Hepatocyte (in vitro differentiated cells): Measurements from ENCODE around the gene TMF1. TPM values are rescaled to one million over a fixed set of nuclear protein-coding genes. Genes with fewer than 3 reads are reported as not detected.

ENCODE experiments used
- DNase-seq: peaks from one replicate; pipeline ENCODE4 v3.0.0-alpha.2; 2016; ENCODE audit warnings: low spot score
- H2AFZ ChIP-seq: fragments of 200-600 bp; sonication (generic); 2 replicates; pipeline ENCODE4 v1.6.0; 2016; ENCODE audit warnings: antibody characterized with exemption, mild to moderate bottlenecking
- H3K27ac ChIP-seq: fragments of 200-600 bp; sonication (generic); 2 replicates; pipeline ENCODE4 v1.5.1; 2016; ENCODE audit warnings: mild to moderate bottlenecking
- H3K27me3 ChIP-seq: fragments of 200-600 bp; sonication (generic); 2 replicates; pipeline ENCODE4 v1.6.1; 2016
- H3K36me3 ChIP-seq: fragments of 200-600 bp; sonication (generic); replicated peaks from 2 replicates; pipeline ENCODE4 v1.5.1; 2016; ENCODE audit warnings: low read depth; ENCODE audit not compliant: insufficient read depth
- H3K4me1 ChIP-seq: fragments of 200-600 bp; sonication (generic); 2 replicates; pipeline ENCODE4 v1.5.1; 2016; ENCODE audit warnings: mild to moderate bottlenecking, moderate library complexity; ENCODE audit not compliant: insufficient read depth
- H3K4me2 ChIP-seq: fragments of 200-600 bp; sonication (generic); 2 replicates; pipeline ENCODE4 v1.6.0; 2016
- H3K4me3 ChIP-seq: fragments of 200-600 bp; sonication (generic); 2 replicates; pipeline ENCODE4 v1.5.1; 2016; ENCODE audit warnings: mild to moderate bottlenecking
- H3K79me2 ChIP-seq: fragments of 200-600 bp; sonication (generic); 2 replicates; pipeline ENCODE4 v1.6.0; 2017; ENCODE audit warnings: mild to moderate bottlenecking
- H3K9me2 ChIP-seq: fragments of 200-600 bp; sonication (generic); replicated peaks from 2 replicates; pipeline ENCODE4 v1.6.0; 2017; ENCODE audit warnings: mild to moderate bottlenecking; ENCODE audit not compliant: insufficient read depth
- H3K9me3 ChIP-seq: fragments of 200-600 bp; sonication (generic); 2 replicates; pipeline ENCODE4 v1.5.1; 2016; ENCODE audit warnings: low read depth, mild to moderate bottlenecking
- H4K20me1 ChIP-seq: fragments of 200-600 bp; sonication (generic); 2 replicates; pipeline ENCODE4 v1.6.0; 2016; ENCODE audit warnings: mild to moderate bottlenecking; ENCODE audit not compliant: insufficient read depth, poor library complexity, severe bottlenecking
- EZH2 ChIP-seq: fragments of 200-600 bp; sonication (generic); IDR thresholded peaks from 2 replicates; pipeline ENCODE4 v1.6.1; 2016; ENCODE audit warnings: antibody characterized with exemption, mild to moderate bottlenecking, borderline replicate concordance
- EZH2phosphoT487 ChIP-seq: fragments of 200-600 bp; sonication (generic); IDR thresholded peaks from one replicate; pipeline ENCODE4 v1.6.1; 2018; ENCODE audit warnings: antibody characterized with exemption, mild to moderate bottlenecking, low read depth, moderate library complexity; ENCODE audit not compliant: unreplicated experiment, severe bottlenecking
- WGBS: methylation state at CpG from one replicate; pipeline ENCODE4 v1.1.6; 2016; ENCODE audit warnings: low lambda C conversion rate; ENCODE audit errors: missing lambda C conversion rate; 5-methylcytosine and 5-hydroxymethylcytosine counted together
- polyA plus RNA-seq: library from polyadenylated mRNA; unstranded; fragments of >200 nt; fragmentation: Nextera tagmentation; extraction: Ambion mirVana; gene quantifications from 2 replicates; pipeline ENCODE4 v1.2.1, GENCODE V29; 2016
- total RNA-seq: library from RNA; depleted of rRNA; stranded (reverse); fragments of >200 nt; gene quantifications from 2 replicates; pipeline ENCODE4 v1.2.3, GENCODE V29; 2014
- TF ChIP-seq, protein P1 (sequence below): fragments of 200-600 bp; sonication (generic); IDR thresholded peaks from 2 replicates; pipeline ENCODE4 v1.5.1; 2016; ENCODE audit warnings: antibody characterized with exemption, mild to moderate bottlenecking; ENCODE audit not compliant: poor library complexity

The TMF1 gene
- total and polyA plus RNA-seq, 2 experiments from 2014 or later = 23.8 to 39.6 TPM

DNA sequence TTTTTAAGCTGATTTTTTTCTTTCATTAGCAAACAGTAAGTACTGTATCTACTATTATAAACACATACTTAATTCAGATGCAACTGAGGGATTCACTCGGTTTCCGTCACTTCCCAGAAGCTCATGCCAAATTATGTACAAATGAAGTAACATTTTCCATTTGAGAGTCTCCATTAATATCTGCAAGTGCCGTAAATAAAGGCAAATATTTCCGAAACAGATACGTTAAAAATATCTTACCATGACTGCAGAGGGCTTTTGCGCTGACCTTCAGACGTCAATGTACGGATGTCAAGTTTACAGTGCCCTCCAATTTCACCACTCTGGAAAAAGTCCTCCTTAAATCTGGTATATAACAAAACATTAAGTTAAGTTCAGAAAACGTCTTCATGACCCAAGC is 48.0 kb downstream of the TMF1 start:
- Histone ChIP-seq H3K9me3 (no peaks in the 10 kb centered on the region), H3K36me3 (no peaks in the 10 kb centered on the region), H3K27me3 (no peaks in the 10 kb centered on the region), H3K27ac (no peak overlapping the region), H3K4me1 (peaks cover 3% of the 10 kb centered on the region), H4K20me1 (no peaks in the 10 kb centered on the region), H2AFZ (no peak overlapping the region), H3K79me2 (no peaks in the 10 kb centered on the region), H3K9me2 (no peaks in the 10 kb centered on the region), H3K4me2 (no peak overlapping the region), H3K4me3 (no peak overlapping the region)
- WGBS = 97% methylated on average over 9 of the region's 9 CpGs
- no peak for DNase-seq
- TF ChIP-seq, protein P1, sequence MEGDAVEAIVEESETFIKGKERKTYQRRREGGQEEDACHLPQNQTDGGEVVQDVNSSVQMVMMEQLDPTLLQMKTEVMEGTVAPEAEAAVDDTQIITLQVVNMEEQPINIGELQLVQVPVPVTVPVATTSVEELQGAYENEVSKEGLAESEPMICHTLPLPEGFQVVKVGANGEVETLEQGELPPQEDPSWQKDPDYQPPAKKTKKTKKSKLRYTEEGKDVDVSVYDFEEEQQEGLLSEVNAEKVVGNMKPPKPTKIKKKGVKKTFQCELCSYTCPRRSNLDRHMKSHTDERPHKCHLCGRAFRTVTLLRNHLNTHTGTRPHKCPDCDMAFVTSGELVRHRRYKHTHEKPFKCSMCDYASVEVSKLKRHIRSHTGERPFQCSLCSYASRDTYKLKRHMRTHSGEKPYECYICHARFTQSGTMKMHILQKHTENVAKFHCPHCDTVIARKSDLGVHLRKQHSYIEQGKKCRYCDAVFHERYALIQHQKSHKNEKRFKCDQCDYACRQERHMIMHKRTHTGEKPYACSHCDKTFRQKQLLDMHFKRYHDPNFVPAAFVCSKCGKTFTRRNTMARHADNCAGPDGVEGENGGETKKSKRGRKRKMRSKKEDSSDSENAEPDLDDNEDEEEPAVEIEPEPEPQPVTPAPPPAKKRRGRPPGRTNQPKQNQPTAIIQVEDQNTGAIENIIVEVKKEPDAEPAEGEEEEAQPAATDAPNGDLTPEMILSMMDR = no peak
- TF ChIP-seq EZH2 = no peak
- no peak for TF ChIP-seq EZH2phosphoT487

DNA sequence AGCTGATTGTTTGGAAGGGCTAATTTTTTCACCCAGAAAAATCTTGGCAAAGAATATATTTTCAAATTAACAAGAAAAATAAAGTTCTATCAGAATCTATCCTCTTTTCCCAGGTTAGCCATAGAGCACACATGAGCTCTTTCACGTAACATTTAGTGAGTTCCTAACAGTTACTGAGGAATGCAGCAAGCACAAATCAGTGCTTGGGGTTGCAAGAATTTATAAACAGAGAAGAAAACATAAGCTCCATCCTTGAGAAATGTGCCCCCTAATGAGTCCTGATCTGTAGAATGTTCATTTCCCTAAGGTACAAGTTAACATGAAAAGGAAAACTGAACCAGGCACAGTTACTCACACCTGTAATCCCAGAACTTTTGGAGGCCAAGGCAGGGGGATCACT is 52.5 kb downstream of the TMF1 start:
- Histone ChIP-seq H3K36me3 (no peaks in the 10 kb centered on the region), H3K27me3 (no peaks in the 10 kb centered on the region), H3K4me3 (no peak overlapping the region), H3K4me2 (no peak overlapping the region), H4K20me1 (no peaks in the 10 kb centered on the region), H3K9me3 (no peaks in the 10 kb centered on the region), H3K79me2 (no peaks in the 10 kb centered on the region), H3K4me1 (no peaks in the 10 kb centered on the region), H3K27ac (no peak overlapping the region), H3K9me2 (no peaks in the 10 kb centered on the region), H2AFZ (no peak overlapping the region)
- no peak for DNase-seq
- TF ChIP-seq EZH2phosphoT487 = no peak
- TF ChIP-seq EZH2 = no peak
- TF ChIP-seq, protein P1 = no peak
- WGBS = 75% methylated on average over 1 of the region's 1 CpG

DNA sequence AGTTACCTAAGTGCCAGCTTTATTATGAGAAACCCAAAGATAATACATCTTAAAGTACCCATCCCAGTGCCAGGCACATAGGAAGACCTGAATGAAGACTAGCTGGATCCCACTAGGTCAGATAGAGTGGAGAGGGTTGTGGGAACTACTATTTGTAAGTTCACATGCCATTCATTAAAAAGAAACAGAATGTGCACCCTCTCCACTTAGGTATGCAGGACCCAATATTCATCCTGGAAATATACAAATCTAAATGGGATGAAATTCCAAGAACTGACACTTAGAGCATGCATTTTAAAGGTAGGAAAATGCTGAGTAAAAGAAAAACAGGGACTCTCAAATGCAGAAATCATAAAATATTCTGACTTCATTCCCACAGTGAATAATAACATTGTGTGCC is 53.0 kb downstream of the TMF1 start:
- Histone ChIP-seq H3K4me1 (no peaks in the 10 kb centered on the region), H3K79me2 (no peaks in the 10 kb centered on the region), H2AFZ (no peak overlapping the region), H3K4me2 (no peak overlapping the region), H3K9me3 (no peaks in the 10 kb centered on the region), H3K4me3 (no peak overlapping the region), H3K36me3 (no peaks in the 10 kb centered on the region), H3K27me3 (no peaks in the 10 kb centered on the region), H4K20me1 (no peaks in the 10 kb centered on the region), H3K9me2 (no peaks in the 10 kb centered on the region), H3K27ac (no peak overlapping the region)
- no peak for TF ChIP-seq EZH2
- TF ChIP-seq, protein P1 = no peak
- no peak for TF ChIP-seq EZH2phosphoT487
- no peak for DNase-seq

DNA sequence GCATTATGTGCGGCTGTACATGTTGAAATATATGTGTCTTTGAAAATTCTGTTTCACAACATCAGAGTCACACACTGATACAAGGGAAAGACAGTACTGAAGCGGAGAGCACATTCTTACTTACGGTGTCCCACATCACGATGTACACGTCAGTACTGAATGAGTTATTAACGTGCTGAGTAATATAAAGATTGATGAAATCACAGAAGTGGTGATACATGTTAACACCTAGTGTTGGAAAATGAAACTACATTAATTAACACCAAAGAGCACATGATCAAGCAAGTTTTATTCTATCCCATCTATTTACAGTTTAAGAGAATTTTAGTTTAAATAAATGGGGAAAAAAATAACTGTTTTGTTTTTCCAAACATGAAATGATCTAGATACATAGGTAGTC is 54.2 kb downstream of the TMF1 start:
- H4K20me1 ChIP-seq = no peaks in the 10 kb centered on the region
- TF ChIP-seq EZH2 (no peak), EZH2phosphoT487 (no peak)
- TF ChIP-seq, protein P1 = no peak
- no peak for DNase-seq
- 95% methylated on average over 6 of the region's 6 CpGs for WGBS
- no peak overlapping the region for H3K4me3 ChIP-seq
- no peaks in the 10 kb centered on the region for H3K79me2 ChIP-seq
- H3K9me3 ChIP-seq = no peaks in the 10 kb centered on the region
- no peaks in the 10 kb centered on the region for H3K27me3 ChIP-seq
- no peak overlapping the region for H2AFZ ChIP-seq
- H3K9me2 ChIP-seq = no peaks in the 10 kb centered on the region
- no peak overlapping the region for H3K27ac ChIP-seq
- no peaks in the 10 kb centered on the region for H3K4me1 ChIP-seq
- no peak overlapping the region for H3K4me2 ChIP-seq
- H3K36me3 ChIP-seq = no peaks in the 10 kb centered on the region
